Omental fat pad (tissue), 4 donors: ENCODE results near the gene FAM219B. TPM values are rescaled to one million over a fixed set of nuclear protein-coding genes. Genes with fewer than 3 reads are reported as not detected.

Source experiments
- ATAC-seq: fragments of 150-250 bp; one replicate; pipeline ENCODE4 v1.9.1; 2016; ENCODE audit warnings: mild to moderate bottlenecking, moderate library complexity; ENCODE audit not compliant: low FRiP score
- DNase-seq: peaks from one replicate; pipeline ENCODE4 v3.0.0-alpha.2; 2019; ENCODE audit warnings: low spot score
- CTCF ChIP-seq, 3 donors: fragments of 450-650 bp; IDR thresholded peaks; one replicate each; pipeline ENCODE4 v1.5.1; 2016 to 2017; ENCODE audit warnings: antibody characterized with exemption in 3 of 3, mild to moderate bottlenecking in 3 of 3, moderate library complexity in 2 of 3
- total RNA-seq, 4 donors: library from RNA; depleted of rRNA; stranded (reverse); fragments of >200 nt; gene quantifications; one replicate each; pipeline ENCODE4 v1.1.0, GENCODE V29; 2016

The FAM219B gene
- total RNA-seq, 4 donors from 2014 or later: 45.0 to 89.9 (median 59.8) TPM

GRCh38 chr15:74867466-74868038 is 39.1 kb downstream of the FAM219B start:
- DNase-seq (no peak), ATAC-seq (no peak)
- no peak for TF ChIP-seq CTCF (IDR thresholded peaks at IDR 0.05)

- DNase-seq (no peak), ATAC-seq (peak; percentile 45)
- TF ChIP-seq CTCF (IDR thresholded peaks at IDR 0.05): no peak
These were observed 40.6 kb downstream of the FAM219B start for GRCh38 chr15:74866090-74866489.

GRCh38 chr15:74865316-74865715 is 41.3 kb downstream of the FAM219B start:
- no peak for TF ChIP-seq CTCF (IDR thresholded peaks at IDR 0.05)
- DNase-seq: no peak

GRCh38 chr15:74864296-74864695 is 42.4 kb downstream of the FAM219B start:
- TF ChIP-seq CTCF (IDR thresholded peaks at IDR 0.05): no peak
- DNase-seq (no peak), ATAC-seq (no peak)

More at GRCh38 chr15:74865316-74865715, 41.3 kb downstream of the FAM219B start:
- no peak for ATAC-seq

GRCh38 chr15:74863239-74864056 is 43.2 kb downstream of the FAM219B start:
- TF ChIP-seq CTCF (IDR thresholded peaks at IDR 0.05): no peak
- ATAC-seq (no peak), DNase-seq (no peak)

GRCh38 chr15:74858369-74858740 is 48.3 kb downstream of the FAM219B start:
- DNase-seq (no peak), ATAC-seq (no peak)
- TF ChIP-seq CTCF (IDR thresholded peaks at IDR 0.05): no peak
